ENCODE results near the gene FAM32A.

- TF ChIP-seq CTCF (IDR thresholded peaks at IDR 0.05) (no peak), ZFX (IDR thresholded peaks at IDR 0.05; ENCODE audit: borderline replicate concordance) (no peak)
These were observed 21.4 kb downstream of the FAM32A start for GRCh38 chr19:16206637-16207036.

Data from 22Rv1 (cell line).